LHCN-M2 (cell line): ENCODE measurements around the gene JAKMIP2. TPM values are rescaled to one million over a fixed set of nuclear protein-coding genes. Genes with fewer than 3 reads are reported as not detected.

Experiments used
- DNase-seq: peaks from one replicate; pipeline ENCODE4 v3.0.0-alpha.2; 2012; ENCODE audit warnings: low read depth
- total RNA-seq: library from RNA; depleted of rRNA; stranded (reverse); fragments of >200 nt; gene quantifications from 2 replicates; pipeline ENCODE4 v1.2.3, GENCODE V29; 2014

JAKMIP2 gene
- total RNA-seq, 1 experiment from 2014 or later, result 0.52 TPM

- DNase-seq, result no peak
Observed at GRCh38 chr5:147699496-147700088, 82.9 kb downstream of the JAKMIP2 start.

DNA sequence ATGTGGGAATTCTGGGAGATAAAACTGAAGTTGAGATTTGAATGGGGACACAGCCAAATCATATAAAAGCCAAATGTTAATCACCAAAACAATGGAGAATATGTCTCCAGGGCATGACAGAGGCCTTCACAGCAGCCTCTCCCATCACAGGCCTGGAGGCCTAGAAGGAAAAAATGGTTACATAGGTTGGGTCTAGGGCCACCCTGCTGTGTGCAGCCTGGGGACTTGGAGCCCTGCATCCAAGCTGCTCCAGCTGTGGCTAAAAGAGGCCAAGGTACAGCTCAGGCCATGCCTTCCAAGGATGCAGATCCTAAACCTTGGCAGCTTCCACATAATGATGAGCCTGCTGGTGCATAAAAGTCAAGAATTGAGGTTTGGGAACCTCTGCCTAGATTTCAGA lies 85.1 kb downstream of the JAKMIP2 start:
- no peak for DNase-seq

DNA sequence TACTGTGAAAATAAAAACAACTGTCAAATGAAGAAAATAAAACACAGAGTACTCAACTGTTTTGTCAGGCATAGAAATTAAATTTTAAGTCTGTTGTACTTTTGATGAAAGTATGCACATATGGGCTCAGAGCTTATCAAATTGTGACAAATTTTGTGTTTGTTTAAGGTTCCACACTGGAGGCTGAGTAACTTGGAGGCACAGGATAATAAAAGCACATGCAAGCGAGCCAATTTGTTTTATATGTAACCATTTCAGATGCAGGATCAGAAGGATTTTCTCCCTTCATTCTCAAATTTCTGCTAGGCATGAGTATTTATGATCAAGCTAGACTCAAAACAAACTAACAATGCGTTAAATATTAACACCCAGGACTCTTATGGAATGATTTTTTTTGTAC lies 87.8 kb downstream of the JAKMIP2 start:
- DNase-seq, result no peak

DNA sequence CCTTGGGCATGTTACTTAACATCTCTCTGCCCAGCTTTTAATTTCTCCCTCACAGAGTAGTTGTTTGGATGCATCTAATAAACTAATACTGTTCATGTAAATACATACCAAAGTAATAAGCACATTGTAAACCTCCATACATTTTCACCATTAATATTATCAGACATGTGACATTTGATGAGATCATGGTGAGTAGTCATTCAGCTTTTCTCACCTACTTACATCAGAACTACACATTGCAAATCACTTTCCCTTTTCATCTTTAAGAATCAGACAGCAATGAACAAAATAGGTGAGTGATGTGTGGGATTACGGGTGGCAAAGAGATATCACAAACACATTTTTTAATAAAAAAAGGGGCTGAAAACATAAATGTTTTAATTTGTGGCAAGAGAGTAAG lies 89.3 kb downstream of the JAKMIP2 start:
- no peak for DNase-seq

GRCh38 chr5:147691130-147691529 lies 91.4 kb downstream of the JAKMIP2 start:
- no peak for DNase-seq

DNA sequence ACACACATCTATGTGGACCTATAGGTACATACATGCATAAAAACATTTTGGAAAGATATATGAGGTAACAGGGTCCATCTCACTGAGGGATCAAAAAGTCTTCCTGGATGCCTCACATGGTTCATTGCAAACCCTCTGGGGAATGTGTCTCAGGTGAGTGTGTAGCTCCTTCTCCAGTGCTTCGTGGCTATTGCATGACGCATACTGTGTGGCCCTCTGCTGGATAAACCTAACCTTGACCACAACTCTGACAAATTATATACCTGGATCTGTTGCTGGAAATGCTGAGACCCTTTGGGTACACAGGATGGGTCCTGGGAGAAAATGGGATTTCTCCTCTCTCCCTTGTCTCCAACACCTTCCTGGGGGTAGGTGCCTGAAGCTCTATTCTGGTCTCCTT lies 91.9 kb downstream of the JAKMIP2 start:
- DNase-seq, result no peak

DNA sequence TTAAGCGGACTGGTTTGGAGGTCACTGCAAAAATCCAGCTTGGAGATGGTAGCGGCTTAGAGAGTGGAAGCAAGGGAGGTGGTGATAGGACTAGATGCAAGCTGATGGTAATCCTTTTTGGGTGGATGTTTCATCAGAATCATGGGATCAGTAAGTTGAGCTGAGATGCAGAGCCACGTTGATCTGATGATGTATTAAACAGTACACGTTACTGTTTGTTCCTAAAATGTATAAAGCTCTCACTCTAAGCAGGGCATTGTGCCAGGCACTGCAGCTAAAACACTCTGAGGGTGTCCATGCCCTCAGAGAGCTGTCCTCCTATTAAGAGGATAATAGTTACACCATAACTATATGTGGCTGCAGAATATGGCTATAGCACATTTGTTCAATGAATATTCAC lies 93.1 kb downstream of the JAKMIP2 start:
- no peak for DNase-seq

- DNase-seq, result no peak
Observed at GRCh38 chr5:147688656-147689356, 93.7 kb downstream of the JAKMIP2 start.

DNA sequence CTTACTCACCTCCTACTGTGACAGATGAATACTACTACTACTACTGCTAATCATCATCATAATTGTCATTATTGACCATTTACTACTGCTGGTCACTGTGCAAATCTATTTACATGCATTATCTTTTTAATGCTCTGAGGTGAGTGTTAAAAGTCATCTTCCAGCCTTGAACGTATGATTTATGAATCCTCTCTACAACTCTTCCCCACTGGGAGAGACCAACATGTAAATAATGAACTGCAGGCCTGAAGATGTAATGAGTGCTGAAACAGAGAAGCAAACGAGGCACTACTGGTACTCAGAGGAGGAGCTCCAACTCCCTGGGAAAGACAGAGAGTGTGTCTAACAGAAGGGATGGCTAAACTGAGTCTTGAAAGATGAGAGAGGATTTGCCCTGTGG lies 95.4 kb downstream of the JAKMIP2 start:
- DNase-seq, result no peak

DNA sequence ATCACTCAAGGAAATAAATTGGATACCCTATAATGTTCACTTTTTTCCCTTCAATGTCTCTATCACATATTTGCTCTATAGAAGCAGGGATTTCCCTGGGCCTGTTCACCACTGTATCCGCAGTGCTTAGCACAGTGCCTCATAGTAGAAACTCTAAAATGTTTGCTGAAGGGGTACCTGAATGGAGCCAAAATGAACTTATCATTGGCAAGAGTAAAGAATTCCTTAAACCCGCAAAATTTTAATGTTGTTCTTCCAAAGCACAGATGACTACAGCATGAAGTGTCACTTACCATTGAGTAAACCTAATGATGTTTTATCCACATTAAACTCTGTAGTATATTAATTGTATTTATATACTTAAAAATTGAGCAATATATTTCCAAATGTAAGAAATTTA lies 96.1 kb downstream of the JAKMIP2 start:
- DNase-seq, result no peak

- DNase-seq, result peak; percentile 2
Observed at GRCh38 chr5:147685993-147686392, 96.5 kb downstream of the JAKMIP2 start.

- DNase-seq, result no peak
Observed at GRCh38 chr5:147675168-147675567, 107.4 kb downstream of the JAKMIP2 start.

GRCh38 chr5:147674411-147674810 lies 108.1 kb downstream of the JAKMIP2 start:
- DNase-seq, result no peak

GRCh38 chr5:147673791-147674190 lies 108.7 kb downstream of the JAKMIP2 start:
- no peak for DNase-seq

DNA sequence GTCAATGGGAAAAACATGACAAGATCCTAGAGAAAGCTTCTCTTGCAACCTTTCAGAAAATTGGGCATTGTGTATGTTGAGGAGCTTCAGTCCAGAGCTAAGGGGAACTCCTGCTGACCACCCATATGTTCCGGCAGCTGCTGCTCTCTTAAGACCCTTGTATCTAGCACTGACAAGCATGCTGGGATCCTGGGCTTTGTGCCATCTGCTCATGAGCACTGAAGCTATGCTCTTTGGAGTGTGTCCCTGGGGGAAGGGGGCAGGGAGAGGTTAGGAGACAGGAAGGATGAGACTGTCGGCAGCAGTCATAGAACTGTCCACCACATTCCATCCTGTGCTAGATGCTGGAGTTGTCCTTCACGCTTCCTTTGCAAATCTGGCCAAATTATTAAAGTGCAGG lies 109.3 kb downstream of the JAKMIP2 start:
- DNase-seq, result no peak

GRCh38 chr5:147671365-147671764 lies 111.2 kb downstream of the JAKMIP2 start:
- no peak for DNase-seq

- no peak for DNase-seq
Observed at GRCh38 chr5:147670815-147671214, 111.7 kb downstream of the JAKMIP2 start.

DNA sequence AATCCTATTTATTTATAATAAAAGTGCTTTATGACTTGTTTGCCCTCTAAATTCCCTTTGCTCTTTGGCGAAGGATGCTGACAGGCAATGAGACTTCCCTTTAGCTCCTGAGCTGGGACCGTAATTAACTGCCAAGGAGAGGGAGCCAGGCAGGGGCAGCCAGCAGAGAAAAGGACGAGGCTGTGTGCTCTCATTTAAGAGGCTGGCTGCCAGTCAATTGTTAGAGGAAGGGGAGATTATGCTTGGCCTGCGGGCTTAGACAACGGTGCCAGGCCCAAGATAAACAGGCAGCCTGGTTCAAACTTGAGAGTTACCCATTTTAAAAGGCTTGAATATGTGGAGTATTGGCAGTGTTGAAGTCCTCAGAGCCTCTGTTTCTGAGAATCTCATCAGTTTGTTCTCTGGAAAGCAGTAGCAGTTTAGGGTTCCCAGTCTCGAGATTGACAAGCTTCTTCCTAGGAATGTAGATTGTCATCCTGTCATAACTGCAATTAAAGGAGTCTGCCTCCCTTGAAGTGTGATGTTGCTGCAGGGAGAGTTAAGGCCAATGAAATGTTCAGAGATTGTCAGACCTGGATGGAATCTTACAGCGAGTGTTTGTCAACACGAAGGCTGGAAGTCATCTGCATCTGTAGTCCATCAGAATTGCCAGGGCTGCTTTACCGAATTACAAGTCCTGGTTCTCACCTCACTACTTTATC lies 113.2 kb downstream of the JAKMIP2 start:
- no peak for DNase-seq

- DNase-seq, result no peak
Observed at GRCh38 chr5:147668385-147668784, 114.1 kb downstream of the JAKMIP2 start.

DNA sequence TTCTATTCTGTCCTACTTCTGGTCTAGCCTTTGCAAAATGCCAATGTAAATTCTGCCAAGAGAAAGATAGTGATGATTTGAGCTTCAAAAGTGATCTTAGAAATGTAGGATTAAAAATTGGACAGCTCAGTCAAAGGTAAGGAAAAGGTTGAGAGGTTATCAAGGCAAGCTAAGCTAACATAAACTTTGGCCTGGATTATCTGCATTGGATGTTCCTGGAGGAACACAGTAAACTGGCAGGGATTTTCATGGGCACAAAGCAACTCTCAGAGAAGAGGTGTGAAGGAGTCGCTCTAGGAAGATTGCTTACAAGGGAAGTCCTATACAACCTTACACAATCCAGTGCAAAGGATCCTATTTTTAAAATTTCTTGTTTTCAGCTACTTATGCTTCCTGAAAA lies 115.2 kb downstream of the JAKMIP2 start:
- no peak for DNase-seq

- no peak for DNase-seq
Observed at GRCh38 chr5:147666419-147666818, 116.1 kb downstream of the JAKMIP2 start.

- DNase-seq, result peak; percentile 5
Observed at GRCh38 chr5:147661541-147661940, 121.0 kb downstream of the JAKMIP2 start.
